HG02870 (cell line): Measurements from ENCODE around the gene KRTAP4-2.
"Not testable (repeated sequence)": the region's sequence is repeated elsewhere in the genome, so short reads cannot be mapped to it uniquely, and the experiment has no call there.

Source experiments
- ATAC-seq: cut with Tn5 transposase; IDR thresholded peaks from one replicate; pipeline ENCODE4 v1.9.1; 2021; ENCODE audit warnings: mild to moderate bottlenecking, moderate library complexity; ENCODE audit not compliant: unreplicated experiment

Gene KRTAP4-2

DNA sequence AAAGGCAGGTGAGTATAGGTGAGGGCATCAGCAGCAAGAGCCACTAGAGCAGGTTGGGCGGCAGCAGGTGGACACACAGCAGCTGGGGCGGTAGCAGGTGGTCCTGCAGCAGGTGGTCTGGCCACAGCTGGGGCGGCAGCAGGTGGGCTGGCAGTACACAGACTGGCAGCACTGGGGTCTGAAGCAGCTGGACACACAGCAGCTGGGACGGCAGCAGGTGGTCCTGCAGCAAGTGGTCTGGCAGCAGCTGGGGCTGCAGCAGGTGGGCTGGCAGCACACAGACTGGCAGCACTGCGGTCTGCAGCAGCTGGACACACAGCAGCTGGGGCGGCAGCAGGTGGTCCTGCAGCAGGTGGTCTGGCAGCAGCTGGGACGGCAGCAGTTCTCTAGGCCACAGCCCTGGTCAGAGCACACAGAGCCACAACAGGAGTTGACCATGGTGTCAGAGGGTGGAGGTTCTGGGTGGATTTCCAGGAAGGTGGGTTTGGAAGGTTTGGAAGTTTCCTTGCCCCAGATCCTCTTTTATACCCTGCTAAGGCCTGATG is at the start of gene KRTAP4-2:
Gene KRTAP4-2, minus strand, starts transcription at position 495 of the 545 bp plus-strand sequence. Its CDS starts 57 bp downstream, at position 438.
- ATAC-seq: no peak

DNA sequence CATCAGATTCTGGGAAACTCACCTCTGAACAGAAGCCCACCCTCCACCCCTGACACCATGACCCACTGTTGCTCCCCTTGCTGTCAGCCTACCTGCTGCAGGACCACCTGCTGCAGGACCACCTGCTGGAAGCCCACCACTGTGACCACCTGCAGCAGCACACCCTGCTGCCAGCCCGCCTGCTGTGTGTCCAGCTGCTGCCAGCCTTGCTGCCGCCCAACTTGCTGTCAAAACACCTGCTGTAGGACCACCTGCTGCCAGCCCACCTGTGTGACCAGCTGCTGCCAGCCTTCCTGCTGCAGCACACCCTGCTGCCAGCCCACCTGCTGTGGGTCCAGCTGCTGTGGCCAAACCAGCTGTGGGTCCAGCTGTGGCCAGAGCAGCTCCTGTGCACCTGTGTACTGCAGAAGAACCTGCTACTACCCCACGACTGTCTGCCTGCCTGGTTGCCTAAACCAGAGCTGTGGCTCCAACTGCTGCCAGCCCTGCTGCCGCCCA is 48.6 kb upstream of the KRTAP4-2 start, which contains the start of gene KRTAP9-2:
Gene KRTAP9-2, plus strand, starts transcription at position 51 of the 498 bp plus-strand sequence. Its CDS starts 7 bp downstream, at position 58.
- ATAC-seq: not testable (repeated sequence)

DNA sequence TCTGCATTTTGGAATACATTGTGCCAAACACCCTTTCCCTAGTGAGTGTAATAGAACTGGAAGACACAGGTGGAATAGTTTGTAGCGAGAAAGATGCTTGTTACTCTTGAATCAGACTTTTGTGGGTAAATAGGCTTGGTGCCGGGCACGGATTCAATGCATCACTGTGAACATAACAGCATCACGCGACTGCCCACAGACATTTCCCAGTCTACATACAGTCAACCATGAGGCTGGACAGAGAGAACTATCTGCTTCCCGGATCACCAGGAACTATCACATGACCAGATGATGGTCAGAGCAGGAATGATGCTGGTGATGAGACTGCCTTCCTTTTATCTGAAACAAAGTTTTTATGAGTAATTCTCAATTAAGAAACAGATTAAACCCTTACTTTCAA is 48.0 kb upstream of the KRTAP4-2 start:
- ATAC-seq: no peak

DNA sequence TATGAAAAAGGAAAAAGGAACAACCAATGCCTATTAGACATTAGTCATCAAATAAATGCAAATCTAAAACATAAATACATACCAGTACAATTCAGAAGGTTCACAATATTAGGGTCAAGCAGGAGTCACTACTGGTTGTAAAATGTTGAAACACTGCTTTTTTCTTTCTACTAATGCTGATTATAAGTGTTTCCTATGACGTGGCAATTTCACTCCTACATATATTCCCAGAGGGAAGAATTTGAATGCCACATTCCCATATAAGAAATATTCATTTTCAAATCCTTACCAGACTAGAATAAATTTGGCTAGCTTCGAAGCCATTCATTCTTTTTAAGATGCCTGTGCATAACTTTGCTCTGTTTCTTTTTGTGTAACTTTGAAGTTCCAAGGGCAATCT is 45.8 kb upstream of the KRTAP4-2 start:
- no peak for ATAC-seq

DNA sequence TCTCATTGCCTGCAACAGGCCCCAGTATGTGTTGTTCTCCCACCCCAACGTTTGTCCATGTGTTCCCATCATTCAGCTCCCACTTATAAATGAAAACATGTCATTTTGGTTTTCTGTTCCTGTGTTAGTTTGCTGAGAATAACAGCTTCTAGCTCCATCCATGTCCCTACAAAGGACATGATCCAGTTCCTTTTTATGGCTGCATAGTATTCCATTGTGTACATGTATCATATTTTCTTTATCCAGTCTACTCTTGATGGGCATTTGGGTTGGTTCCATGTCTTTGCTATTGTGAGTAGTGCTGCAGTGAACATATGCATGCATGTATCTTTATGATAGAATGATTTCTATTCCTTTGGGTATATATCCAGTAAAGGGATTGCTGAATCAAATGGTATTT is 37.7 kb upstream of the KRTAP4-2 start:
- ATAC-seq: no peak

DNA sequence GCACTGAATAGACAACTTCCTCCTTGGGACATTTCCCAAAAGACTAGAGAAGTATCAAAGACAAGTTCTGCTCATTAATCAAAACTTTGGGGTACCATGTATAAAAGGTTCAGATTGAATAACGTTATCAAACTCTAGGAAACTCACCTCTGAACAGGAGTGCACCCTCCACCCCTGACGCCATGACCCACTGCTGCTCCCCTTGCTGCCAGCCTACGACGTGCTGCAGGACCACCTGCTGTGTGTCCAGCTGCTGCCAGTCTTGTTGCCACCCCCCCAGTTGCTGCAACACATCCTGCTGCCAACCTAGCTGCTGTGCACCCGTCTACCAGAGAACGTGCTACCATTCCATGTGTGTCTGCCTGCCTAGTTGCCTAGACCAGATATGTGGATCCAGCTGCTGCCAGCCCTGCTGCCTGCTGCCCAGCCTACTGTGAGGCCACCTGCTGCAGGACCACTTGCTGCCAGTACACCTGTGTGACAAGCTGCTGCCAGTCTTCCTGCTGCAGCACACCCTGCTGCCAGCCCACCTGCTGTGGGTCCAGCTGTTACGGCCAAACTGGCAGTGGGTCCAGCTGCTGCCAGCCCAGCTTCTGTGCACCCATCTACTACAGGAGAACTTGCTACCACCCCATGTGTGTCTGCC is 34.6 kb upstream of the KRTAP4-2 start:
- no peak for ATAC-seq

DNA sequence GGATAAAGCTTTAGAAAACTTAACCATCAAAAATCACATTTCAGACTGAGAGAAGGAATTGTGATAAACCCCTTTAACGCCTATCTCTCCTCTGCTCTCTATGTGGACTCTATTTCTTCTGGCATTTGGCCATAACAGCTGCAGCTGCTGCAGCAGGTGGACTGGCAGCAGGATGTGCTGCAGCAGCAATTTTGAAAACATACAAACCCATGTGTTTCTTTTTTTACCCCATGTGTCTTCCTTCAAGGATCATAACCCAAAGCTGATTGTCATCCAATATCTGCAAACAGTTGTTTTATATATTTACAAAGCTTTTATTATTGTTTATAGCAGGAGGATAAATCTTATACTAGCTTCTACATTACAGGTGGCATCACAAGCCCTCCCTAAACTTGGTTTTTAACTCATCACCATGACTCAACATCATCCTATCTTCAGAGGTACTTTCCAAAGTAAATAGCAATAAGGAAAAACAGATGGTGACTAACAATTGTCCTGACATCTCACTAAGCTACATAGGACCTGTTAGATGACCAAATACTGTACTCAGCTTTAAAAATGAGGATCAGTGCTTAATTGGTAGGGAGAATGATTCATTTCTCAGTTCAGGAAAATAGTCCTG is 33.9 kb upstream of the KRTAP4-2 start:
- ATAC-seq: no peak

DNA sequence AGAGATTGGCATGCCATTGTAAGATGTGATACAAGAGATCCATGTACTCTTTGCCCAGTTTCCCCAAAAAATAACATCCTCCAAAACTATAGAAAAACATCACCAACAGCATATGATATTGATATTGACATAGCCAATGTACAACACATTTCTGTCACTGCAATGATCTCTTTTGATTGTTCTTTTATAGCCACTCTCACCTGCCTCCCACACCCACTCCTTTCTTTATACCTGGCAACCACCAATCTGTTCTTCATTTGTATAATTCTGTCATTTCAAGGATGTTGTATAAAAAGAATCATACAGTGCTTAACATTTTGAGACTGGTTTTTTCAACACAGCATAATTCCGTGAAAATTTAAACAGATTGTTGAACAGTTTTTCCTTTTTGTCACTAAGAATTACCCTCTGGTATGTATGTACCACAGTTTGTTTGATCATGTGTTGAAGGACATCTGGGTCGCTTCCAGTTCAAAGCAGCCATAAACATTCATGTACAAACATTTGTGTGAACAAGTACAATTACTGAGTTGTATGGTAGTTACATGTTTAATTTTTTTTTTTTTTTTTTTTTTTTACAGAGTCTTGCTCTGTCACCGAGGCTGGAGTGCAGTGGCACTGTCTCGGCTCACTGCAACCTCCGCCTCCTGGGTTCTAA is 21.5 kb upstream of the KRTAP4-2 start:
- no peak for ATAC-seq

DNA sequence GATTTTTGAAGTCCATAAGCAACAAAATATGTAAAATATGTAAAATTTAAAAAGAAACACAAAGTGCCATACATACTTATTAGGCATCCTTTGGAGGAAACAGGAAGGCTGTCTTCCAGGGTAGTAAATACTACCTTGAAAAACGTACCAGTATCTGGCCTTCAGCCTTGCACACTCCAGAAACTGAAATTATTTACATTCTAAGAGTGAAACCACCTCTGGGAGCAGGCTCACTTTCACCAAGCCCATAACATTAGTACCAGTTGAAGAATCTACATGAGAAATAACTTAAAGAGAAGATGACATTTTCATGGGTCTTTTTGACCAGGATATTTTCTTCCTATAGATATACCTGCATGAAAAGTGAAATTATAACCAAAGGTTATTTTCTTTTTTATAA is 18.0 kb upstream of the KRTAP4-2 start:
- ATAC-seq: no peak

DNA sequence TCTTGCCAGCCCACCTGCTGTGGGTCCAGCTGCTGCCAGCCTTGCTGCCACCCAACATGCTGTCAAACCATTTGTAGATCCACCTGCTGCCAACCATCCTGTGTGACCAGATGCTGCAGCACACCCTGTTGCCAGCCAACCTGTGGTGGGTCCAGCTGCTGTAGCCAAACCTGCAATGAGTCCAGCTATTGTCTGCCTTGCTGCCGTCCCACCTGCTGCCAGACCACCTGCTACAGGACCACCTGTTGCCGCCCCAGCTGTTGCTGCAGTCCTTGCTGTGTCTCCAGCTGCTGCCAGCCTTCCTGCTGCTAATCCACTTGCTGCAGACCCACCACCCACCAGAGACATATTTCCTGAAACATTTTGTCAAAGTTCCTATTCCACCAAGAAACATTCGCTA is 12.3 kb upstream of the KRTAP4-2 start:
- no peak for ATAC-seq

DNA sequence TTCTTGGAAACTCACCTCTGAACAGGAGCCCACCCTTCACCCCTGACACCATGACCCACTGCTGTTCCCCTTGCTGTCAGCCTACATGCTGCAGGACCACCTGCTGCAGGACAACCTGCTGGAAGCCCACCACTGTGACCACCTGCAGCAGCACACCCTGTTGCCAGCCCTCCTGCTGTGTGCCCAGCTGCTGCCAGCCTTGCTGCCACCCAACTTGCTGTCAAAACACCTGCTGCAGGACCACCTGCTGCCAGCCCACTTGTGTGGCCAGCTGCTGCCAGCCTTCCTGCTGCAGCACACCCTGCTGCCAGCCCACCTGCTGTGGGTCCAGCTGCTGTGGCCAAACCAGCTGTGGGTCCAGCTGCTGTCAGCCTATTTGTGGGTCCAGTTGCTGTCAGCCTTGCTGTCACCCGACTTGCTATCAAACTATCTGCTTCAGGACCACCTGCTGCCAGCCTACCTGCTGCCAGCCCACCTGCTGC is 11.9 kb upstream of the KRTAP4-2 start, which contains the start of gene KRTAP9-1:
Gene KRTAP9-1, plus strand, starts transcription at position 51 of the 482 bp plus-strand sequence. Its CDS starts 0 bp downstream, at position 51.
- ATAC-seq: not testable (repeated sequence)

DNA sequence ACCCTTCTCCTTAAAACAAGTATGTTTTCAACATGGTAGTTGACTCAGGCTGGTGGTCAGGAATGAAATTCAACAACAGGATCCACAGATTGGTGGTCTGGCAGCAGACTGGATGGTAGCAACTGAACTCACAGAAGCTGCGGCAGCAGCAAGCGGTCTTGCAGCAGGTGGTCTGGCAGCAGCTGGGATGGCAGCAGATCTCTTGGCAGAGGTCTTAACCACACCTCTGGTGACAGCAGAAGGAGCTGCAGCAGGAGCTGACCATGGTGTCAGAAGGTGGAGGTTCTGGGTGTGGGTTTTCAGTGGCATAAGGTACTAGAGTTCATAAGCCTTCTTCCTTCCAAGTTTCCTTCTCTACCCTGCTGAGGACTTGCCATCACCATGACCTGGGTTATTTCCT is 8.9 kb upstream of the KRTAP4-2 start:
- no peak for ATAC-seq

DNA sequence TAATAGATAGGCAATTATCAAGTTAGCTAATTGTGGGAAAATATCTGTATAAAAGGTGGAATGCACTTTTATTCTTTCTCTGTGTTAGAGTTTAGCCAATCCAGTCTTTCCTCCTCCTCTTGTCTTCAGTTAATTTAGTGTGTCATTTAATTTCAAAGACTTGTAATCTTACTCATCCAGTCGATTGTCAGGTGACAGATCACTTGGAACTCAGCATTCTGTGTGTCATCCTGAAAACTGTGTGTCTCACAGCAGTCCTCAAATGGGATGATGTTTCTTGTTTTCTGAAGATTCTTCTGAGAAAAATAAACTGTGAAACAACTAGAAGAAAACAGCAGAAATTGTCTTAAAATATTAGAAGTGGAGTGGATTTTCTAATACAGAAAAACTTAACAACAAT is 7.0 kb upstream of the KRTAP4-2 start:
- ATAC-seq: no peak

DNA sequence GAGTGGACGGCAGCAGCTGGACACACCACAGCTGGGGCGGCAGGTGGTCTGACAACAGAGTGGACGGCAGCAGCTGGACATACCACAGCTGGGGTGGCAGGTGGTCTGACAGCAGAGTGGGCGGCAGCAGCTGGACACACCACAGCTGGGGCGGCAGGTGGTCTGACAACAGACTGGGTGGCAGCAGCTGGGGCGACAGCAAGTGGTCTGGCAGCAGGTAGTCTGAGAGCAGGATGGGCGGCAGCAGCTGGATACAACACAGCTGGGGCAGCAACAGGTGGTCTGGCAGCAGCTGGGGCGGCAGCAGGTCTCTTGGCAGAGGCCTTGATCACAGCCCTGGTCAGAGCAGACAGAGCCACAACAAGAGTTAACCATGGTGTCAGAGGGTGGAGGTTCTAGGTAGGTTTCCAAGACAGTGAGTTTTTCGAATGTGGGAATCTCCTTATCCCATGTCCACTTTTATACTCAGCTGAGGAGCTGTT is 6.5 kb upstream of the KRTAP4-2 start, which contains the start of gene KRTAP4-1:
Gene KRTAP4-1, minus strand, starts transcription at position 432 of the 482 bp plus-strand sequence. Its CDS starts 57 bp downstream, at position 375.
- ATAC-seq: no peak

DNA sequence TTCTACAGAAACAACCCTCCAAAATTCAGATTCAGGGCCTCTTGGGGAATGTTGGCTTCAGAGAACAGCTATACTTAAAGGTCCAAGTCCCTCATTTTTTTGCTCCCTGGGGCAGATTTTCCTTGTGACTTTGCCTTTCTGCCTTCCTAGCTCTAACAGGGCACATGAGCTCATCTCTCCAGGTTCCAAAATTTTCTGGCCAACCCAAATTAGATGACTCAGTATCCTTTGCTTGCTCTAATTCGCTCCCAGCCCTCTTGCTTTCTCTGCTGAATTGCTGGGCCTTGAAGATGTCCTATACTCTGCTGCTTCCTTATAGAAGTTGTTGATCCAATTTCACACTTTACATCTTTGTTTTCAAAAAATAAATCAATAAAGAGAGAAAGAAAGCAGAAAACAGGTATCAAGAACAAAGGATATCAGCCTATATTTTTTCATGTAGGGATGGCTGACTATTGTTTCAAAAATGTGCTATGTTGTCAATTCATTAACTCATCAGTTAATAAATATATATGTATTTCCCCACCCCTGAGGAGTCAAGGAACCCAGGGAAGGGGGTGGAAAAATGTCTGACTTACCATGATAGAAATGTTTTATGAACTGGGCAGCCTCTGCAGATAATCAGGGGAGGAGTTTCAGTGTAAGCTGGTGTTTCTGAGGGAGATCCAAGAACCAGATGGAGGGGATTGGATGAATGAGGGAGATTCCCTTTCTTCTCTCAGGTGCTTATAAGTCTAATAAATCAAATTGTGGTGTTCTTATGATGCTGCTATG is 1.0 kb upstream of the KRTAP4-2 start:
- no peak for ATAC-seq

DNA sequence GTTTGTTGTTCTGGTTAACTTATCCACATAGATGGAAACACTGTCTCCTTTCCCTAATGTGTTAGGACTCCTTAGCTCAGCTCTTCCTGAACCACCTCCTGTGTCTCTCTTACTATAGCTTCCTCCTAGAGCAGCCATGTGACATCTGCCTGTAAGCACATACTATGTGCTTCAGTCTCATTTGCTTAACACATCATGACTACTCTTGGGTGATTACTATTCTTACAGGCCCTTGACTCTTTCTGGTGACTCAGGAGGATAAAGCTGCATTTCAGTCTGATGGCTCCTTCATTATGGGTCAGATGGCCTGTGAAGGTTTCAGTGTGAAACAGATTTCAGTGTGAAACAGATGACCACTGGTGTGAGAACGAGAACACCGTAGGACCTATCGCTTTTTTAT is 320 bp upstream of the KRTAP4-2 start:
- ATAC-seq: no peak

DNA sequence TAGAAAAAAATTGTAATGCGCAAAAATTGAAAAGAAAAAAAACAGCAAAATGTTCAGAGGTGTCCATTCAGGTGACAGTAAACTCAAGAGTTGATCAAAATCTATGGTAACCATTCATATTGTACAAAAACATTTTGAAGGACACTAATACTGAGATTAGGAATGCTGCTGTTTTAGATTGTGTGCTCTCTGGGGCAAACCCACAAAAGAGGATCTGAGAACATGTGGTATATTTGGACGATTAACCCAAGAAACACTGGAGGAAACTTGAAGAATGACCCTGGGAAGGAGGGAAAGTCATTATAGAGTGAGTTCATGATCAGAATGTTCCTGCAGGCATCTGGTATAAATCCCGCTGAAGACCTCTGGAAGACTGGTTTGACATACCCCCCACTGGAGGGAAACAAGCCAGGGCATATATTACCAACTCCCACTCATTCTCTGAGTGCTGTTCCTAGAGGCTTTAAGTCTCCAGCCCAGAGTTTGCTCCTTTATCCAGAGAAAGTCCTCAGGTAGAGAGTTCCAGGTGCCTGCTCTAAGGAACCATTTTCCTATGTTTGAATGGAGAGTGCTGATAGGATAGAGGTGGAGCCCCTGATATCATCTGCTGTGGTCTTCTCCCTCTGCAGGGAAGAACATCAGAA is 1.2 kb downstream of the KRTAP4-2 start:
- ATAC-seq: no peak

DNA sequence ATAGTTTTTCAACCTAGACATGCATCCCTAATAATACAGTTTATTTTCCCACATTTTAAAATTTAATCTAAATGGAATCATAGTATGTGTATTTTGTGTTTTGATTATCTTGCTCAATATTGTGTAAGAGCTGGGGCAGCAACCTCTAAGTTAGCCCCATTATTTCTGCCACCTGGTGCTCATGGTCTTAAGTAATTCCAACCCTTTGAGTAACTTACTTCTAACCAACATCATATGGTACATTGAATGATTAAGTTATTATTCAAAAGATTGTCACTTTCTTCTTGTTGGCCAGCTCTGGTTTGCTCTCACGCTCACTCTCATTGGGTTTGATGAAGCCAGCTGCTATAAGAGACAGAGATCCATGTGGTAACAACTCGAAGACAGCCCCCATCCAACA is 6.1 kb downstream of the KRTAP4-2 start:
- ATAC-seq: no peak

DNA sequence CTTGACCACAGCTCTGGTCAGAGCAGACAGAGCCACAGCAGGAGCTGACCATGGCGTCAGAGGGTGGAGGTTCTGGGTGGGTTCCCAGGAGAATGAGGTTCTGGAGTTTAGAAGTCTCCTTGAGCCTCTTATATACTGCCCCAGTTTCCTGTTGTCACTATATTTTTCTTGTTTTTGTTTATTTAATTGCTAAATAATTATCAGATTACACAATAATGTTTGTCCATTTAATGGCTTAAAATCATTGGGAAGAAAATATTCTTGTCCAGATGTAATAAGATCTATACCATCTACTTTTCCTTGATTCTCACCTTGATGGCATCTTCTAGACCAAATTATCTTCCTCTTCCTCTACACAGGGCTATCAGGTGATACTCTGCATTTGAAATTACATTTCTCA is 9.9 kb downstream of the KRTAP4-2 start, which contains the start of gene KRTAP4-3:
Gene KRTAP4-3, minus strand, starts transcription at position 101 of the 400 bp plus-strand sequence. Its CDS starts 49 bp downstream, at position 52.
- no peak for ATAC-seq

DNA sequence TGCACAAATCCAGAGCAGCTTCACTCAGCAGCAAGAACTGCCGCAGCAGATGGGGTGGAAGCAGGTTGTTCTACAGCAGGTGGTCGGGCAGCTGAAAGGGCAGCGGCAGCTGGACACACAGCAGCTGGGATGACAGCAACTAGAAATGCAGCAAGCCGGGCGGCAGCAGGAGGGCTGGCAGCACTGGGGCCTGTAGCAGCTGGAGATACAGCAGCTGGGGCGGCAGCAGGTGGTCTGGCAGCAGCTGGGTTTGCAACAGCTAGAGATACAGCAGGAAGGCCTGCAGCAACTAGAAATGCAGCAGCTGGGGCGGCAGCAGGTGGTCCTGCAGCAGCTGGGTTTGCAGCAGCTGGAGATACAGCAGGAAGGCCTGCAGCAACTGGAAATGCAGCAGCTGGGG is 10.5 kb downstream of the KRTAP4-2 start:
- no peak for ATAC-seq
